ENCODE results near the gene CLPX.

Gene CLPX

DNA sequence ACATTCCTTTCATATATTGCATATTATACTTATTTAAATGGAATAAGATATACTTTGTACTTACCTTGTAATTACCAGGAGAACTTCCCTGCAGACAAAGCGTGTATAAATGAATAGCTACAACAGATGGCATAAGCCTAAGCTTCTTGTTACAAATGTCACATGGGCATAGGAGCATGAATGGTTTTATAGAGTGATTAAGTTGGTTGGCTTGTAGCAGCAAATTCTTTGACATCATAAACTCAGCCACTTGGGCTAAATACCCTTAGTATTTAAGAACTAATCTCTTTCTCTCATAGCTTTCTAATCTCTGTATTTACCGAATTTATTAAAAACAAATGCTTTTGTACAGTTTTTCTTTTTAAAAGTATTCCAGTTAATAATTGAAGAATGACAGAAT lies 70.1 kb downstream of the CLPX start, which contains the start of gene UBAP1L:
Gene UBAP1L (minus strand): TSS at position 115 of the 400 bp plus-strand sequence. CDS start 8,985 bp downstream, outside the sequence.
- TF ChIP-seq, protein P1, sequence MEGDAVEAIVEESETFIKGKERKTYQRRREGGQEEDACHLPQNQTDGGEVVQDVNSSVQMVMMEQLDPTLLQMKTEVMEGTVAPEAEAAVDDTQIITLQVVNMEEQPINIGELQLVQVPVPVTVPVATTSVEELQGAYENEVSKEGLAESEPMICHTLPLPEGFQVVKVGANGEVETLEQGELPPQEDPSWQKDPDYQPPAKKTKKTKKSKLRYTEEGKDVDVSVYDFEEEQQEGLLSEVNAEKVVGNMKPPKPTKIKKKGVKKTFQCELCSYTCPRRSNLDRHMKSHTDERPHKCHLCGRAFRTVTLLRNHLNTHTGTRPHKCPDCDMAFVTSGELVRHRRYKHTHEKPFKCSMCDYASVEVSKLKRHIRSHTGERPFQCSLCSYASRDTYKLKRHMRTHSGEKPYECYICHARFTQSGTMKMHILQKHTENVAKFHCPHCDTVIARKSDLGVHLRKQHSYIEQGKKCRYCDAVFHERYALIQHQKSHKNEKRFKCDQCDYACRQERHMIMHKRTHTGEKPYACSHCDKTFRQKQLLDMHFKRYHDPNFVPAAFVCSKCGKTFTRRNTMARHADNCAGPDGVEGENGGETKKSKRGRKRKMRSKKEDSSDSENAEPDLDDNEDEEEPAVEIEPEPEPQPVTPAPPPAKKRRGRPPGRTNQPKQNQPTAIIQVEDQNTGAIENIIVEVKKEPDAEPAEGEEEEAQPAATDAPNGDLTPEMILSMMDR (IDR thresholded peaks at IDR 0.05) = no peak
- TF ChIP-seq ZFX (IDR thresholded peaks at IDR 0.05; ENCODE audit: borderline replicate concordance) = no peak
- no peak within 1 kb of the TSS for H3K27ac ChIP-seq

- no peak overlapping the region for H3K27ac ChIP-seq
- TF ChIP-seq, protein P1 (IDR thresholded peaks at IDR 0.05) = no peak
- no peak for TF ChIP-seq ZFX (IDR thresholded peaks at IDR 0.05; ENCODE audit: borderline replicate concordance)
Observed at GRCh38 chr15:65110676-65111292, 74.4 kb downstream of the CLPX start.

DNA sequence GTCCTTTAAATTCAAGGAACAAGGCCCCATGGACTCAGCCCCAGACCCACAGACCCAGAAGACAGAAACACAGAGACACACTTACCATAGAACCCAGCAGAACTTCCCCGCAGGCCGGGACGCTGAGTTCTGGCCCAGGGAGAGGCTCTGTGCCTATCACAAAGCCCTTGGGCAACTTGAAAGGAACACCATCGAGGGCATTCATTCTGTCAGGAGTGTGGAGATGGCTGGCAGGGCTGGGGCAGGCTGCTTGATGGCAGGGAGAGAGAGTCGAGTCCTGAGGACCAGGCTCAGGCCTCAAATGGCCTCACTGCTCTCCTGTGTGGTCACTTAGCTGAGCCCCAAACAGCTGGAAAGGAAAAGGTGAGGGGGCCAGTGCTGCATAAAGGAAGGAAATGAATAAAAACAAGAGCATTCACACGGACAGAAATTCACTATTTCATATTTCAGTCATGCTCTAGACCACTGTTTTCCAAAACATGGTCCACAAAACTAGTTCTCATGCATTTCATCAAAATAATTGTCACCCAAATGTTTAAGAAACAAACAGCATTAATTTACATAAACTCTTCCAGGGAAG lies 79.0 kb downstream of the CLPX start:
- TF ChIP-seq, protein P1 (IDR thresholded peaks at IDR 0.05) = no peak
- TF ChIP-seq ZFX (IDR thresholded peaks at IDR 0.05; ENCODE audit: borderline replicate concordance) = no peak

DNA sequence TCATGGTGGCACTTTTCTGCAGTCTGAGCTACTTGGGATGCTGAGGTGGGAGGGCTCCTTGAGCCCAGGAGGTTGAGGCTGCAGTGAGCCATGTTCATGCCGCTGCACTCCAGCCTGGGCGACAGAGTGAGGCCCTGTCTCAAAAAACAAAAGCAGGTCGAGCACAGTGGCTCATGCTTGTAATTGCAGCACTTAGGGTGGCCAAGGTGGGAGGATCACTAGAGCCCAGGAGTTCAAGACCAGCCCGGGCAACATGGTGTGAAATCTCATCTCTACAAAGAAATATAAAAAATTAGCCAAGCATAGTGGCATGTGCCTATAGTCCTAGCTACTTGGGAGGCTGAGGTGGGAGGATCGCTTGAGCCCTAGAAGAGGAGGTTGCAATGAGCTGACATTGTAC lies 80.1 kb downstream of the CLPX start:
- H3K27ac ChIP-seq = no peak overlapping the region
- TF ChIP-seq, protein P1 (IDR thresholded peaks at IDR 0.05) = no peak
- no peak for TF ChIP-seq ZFX (IDR thresholded peaks at IDR 0.05; ENCODE audit: borderline replicate concordance)

More for the DNA sequence above, 79.0 kb downstream of the CLPX start:
- H3K27ac ChIP-seq = no peak overlapping the region

DNA sequence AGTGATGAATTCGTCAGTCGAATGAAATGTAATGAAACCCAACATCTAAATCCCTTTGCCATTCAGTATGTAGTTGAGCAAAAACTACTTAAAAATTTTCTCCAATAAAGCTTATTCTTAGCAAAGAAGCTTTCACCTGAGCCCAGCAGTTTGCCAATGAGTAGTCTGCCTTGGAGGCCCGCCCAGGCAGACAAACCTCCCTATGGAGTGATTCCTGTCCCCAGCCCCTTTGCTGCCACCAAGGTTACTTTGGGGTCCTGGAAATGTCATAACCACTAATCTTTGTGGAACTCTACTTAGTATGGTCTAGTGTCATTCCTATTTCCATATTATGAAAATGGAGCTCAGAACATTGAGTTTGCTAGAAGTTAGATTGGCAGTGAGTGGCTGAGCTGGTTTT lies 82.2 kb downstream of the CLPX start:
- TF ChIP-seq, protein P1 (IDR thresholded peaks at IDR 0.05) = no peak
- TF ChIP-seq ZFX (IDR thresholded peaks at IDR 0.05; ENCODE audit: borderline replicate concordance) = no peak
- H3K27ac ChIP-seq = no peak overlapping the region

GRCh38 chr15:65101891-65102708 lies 83.0 kb downstream of the CLPX start:
- H3K27ac ChIP-seq = no peak overlapping the region
- TF ChIP-seq, protein P1 (IDR thresholded peaks at IDR 0.05) = peak; percentile 58
- TF ChIP-seq ZFX (IDR thresholded peaks at IDR 0.05; ENCODE audit: borderline replicate concordance) = no peak
